Astrocyte (in vitro differentiated cells and primary cell): ENCODE data around the gene PRDM15. TPM values are rescaled to one million over a fixed set of nuclear protein-coding genes. Genes with fewer than 3 reads are reported as not detected.

ENCODE experiments used
- DNase-seq: peaks from one replicate; pipeline ENCODE4 v3.0.0-alpha.2; 2010; ENCODE audit warnings: low read depth
- FAIRE-seq: peaks from 2 replicates; lab custom pipeline; 2011; peaks lifted over from hg19 to GRCh38; lab: Jason Lieb, UNC
- H2AFZ ChIP-seq: 2 replicates; pipeline ENCODE4 v1.6.0; 2012; ENCODE audit warnings: low read depth, low read length, inconsistent platforms
- H3K27ac ChIP-seq: 2 replicates; pipeline ENCODE4 v1.5.1; 2011; ENCODE audit warnings: low read depth, low read length, inconsistent platforms
- H3K27me3 ChIP-seq: 2 replicates; pipeline ENCODE4 v1.6.0; 2011; ENCODE audit warnings: low read length, inconsistent platforms; ENCODE audit not compliant: insufficient read depth
- H3K36me3 ChIP-seq: 2 replicates; pipeline ENCODE4 v1.5.1; 2011; ENCODE audit warnings: low read length, inconsistent platforms; ENCODE audit not compliant: insufficient read depth
- H3K4me1 ChIP-seq: 2 replicates; pipeline ENCODE4 v1.5.1; 2011; ENCODE audit warnings: low read length, inconsistent platforms; ENCODE audit not compliant: insufficient read depth
- H3K4me2 ChIP-seq: 2 replicates; pipeline ENCODE4 v1.6.0; 2012; ENCODE audit warnings: low read length, inconsistent platforms
- H3K4me3 ChIP-seq: 2 replicates; pipeline ENCODE4 v1.5.1; 2011; ENCODE audit warnings: low read depth, mild to moderate bottlenecking, low read length, inconsistent platforms; ENCODE audit not compliant: insufficient read depth
- H3K79me2 ChIP-seq: 2 replicates; pipeline ENCODE4 v1.6.0; 2012; ENCODE audit warnings: mild to moderate bottlenecking, low read length, inconsistent platforms; ENCODE audit not compliant: insufficient read depth
- H3K9ac ChIP-seq: 2 replicates; pipeline ENCODE4 v1.6.0; 2012; ENCODE audit warnings: mild to moderate bottlenecking, low read length, inconsistent platforms
- H3K9me3 ChIP-seq: 2 replicates; pipeline ENCODE4 v1.5.1; 2012; ENCODE audit warnings: low read depth, mild to moderate bottlenecking, low read length, inconsistent platforms; ENCODE audit not compliant: insufficient read depth
- H4K20me1 ChIP-seq: 2 replicates; pipeline ENCODE4 v1.6.0; 2012; ENCODE audit warnings: low read length, inconsistent platforms; ENCODE audit not compliant: insufficient read depth
- H3K27ac Mint-ChIP-seq: one replicate; pipeline ENCODE4 v1.8.0; 2021; ENCODE audit warnings: mild to moderate bottlenecking, mixed read lengths; ENCODE audit not compliant: unreplicated experiment
- H3K27me3 Mint-ChIP-seq: one replicate; pipeline ENCODE4 v1.8.0; 2021; ENCODE audit warnings: low read depth, mixed read lengths; ENCODE audit not compliant: unreplicated experiment
- H3K36me3 Mint-ChIP-seq: one replicate; pipeline ENCODE4 v1.8.0; 2021; ENCODE audit warnings: low read depth, mixed read lengths; ENCODE audit not compliant: unreplicated experiment
- H3K4me1 Mint-ChIP-seq: one replicate; pipeline ENCODE4 v1.8.0; 2021; ENCODE audit warnings: low read depth, mixed read lengths; ENCODE audit not compliant: unreplicated experiment
- H3K4me3 Mint-ChIP-seq: one replicate; pipeline ENCODE4 v1.8.0; 2021; ENCODE audit warnings: mild to moderate bottlenecking, moderate library complexity, mixed read lengths; ENCODE audit not compliant: unreplicated experiment
- H3K9me3 Mint-ChIP-seq: one replicate; pipeline ENCODE4 v1.8.0; 2021; ENCODE audit warnings: mild to moderate bottlenecking, mixed read lengths; ENCODE audit not compliant: unreplicated experiment
- EZH2 ChIP-seq: IDR thresholded peaks from 2 replicates; pipeline ENCODE4 v1.6.1; 2012; ENCODE audit warnings: mild to moderate bottlenecking, low read length, inconsistent platforms; ENCODE audit not compliant: insufficient read depth
- total RNA-seq: library from RNA; stranded (reverse); gene quantifications from 2 replicates; pipeline ENCODE4 v1.2.1, GENCODE V29; 2021
- TF ChIP-seq, protein P1 (sequence below): IDR thresholded peaks from 2 replicates; pipeline ENCODE4 v1.5.1; 2011; ENCODE audit warnings: low read depth, mild to moderate bottlenecking, inconsistent platforms, low read length, moderate library complexity; ENCODE audit not compliant: insufficient read depth

The PRDM15 gene
- total RNA-seq, 1 donor from 2014 or later: 6.8 TPM

DNA sequence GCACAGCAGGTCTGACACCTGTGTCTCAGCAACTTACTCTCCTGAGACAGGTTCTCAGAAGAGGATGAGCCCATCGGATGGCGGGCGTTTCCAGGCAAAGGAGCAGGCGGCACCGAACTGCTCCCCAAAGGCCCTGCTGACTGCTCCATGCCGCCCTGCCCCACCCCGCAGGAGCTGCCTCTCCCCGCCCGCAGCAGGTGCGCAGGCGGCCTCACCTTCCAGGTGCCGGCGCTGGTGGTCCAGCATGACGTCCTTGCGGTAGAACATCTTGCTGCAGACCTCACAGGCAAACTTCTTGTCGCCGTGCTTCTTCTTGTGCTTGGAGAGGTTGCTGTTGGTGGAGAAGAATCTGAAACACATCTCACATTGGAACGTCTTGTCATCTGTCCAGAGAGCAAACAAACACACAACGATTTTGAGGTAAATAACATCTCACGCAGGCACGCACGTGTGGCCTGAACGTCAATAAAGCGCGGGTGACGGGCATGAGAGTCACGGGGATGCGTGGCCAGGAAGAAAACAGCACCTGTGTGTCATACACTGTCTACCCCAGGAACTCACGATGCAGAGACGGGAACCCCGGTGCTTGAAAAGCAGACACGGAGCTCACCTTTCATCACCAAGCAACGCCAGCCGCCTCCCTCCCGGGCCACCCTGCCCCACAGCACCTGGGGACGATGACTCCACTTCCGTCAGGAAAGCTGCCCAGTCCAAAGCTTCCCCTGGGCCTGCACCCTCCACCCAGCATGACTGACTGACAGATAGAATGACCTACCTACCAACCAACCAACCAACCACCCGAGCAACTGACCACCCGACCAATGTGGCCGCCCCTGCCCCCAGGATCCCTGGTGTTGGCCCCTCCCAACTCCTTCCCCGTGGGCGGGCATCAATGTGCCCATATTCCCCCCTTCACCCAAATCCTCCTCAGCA lies 50.9 kb downstream of the PRDM15 start:
- H2AFZ ChIP-seq: no peak overlapping the region
- H4K20me1 ChIP-seq: peaks cover 25% of the 10 kb centered on the region
- no peak overlapping the region for H3K27ac ChIP-seq
- no peak for DNase-seq
- no peak overlapping the region for H3K4me3 ChIP-seq
- no peak overlapping the region for H3K9ac ChIP-seq
- TF ChIP-seq EZH2: no peak
- TF ChIP-seq, protein P1, sequence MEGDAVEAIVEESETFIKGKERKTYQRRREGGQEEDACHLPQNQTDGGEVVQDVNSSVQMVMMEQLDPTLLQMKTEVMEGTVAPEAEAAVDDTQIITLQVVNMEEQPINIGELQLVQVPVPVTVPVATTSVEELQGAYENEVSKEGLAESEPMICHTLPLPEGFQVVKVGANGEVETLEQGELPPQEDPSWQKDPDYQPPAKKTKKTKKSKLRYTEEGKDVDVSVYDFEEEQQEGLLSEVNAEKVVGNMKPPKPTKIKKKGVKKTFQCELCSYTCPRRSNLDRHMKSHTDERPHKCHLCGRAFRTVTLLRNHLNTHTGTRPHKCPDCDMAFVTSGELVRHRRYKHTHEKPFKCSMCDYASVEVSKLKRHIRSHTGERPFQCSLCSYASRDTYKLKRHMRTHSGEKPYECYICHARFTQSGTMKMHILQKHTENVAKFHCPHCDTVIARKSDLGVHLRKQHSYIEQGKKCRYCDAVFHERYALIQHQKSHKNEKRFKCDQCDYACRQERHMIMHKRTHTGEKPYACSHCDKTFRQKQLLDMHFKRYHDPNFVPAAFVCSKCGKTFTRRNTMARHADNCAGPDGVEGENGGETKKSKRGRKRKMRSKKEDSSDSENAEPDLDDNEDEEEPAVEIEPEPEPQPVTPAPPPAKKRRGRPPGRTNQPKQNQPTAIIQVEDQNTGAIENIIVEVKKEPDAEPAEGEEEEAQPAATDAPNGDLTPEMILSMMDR: no peak
- no peak overlapping the region for H3K4me2 ChIP-seq
- H3K27me3 ChIP-seq: no peaks in the 10 kb centered on the region
- FAIRE-seq: no peak
- no peaks in the 10 kb centered on the region for H3K79me2 ChIP-seq
- H3K36me3 ChIP-seq: no peaks in the 10 kb centered on the region
- Mint-ChIP-seq H3K9me3 (no peaks in the 10 kb centered on the region), H3K4me1 (no peaks in the 10 kb centered on the region), H3K36me3 (peaks cover 12% of the 10 kb centered on the region), H3K27ac (no peak overlapping the region), H3K4me3 (no peak overlapping the region), H3K27me3 (no peaks in the 10 kb centered on the region)
- H3K9me3 ChIP-seq: no peaks in the 10 kb centered on the region
- H3K4me1 ChIP-seq: no peaks in the 10 kb centered on the region

DNA sequence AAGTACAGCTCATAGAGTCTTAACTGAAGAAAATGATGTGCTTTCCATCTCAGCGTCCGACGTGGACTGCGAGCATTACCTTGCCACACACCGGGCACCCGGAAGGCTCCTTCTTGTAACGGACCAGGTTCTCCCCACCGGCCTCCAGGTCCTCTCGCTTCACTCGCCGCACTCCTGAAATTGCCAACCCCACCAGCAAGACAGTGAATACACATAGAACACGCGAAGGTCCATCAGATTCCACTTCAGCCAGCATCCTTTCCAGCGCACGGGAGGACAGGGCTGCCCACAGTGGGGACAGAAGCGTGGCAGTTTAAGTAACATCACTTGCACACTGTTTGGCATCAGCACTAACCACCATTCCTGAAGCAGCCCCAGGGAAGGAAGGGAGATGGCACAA lies 53.3 kb downstream of the PRDM15 start:
- peaks cover 22% of the 10 kb centered on the region for H4K20me1 ChIP-seq
- H3K36me3 Mint-ChIP-seq: peaks cover 17% of the 10 kb centered on the region
- no peaks in the 10 kb centered on the region for H3K4me1 Mint-ChIP-seq
- H3K9ac ChIP-seq: no peak overlapping the region
- H2AFZ ChIP-seq: no peak overlapping the region
- DNase-seq (no peak), FAIRE-seq (no peak)
- no peaks in the 10 kb centered on the region for H3K27me3 Mint-ChIP-seq
- no peaks in the 10 kb centered on the region for H3K27me3 ChIP-seq
- no peaks in the 10 kb centered on the region for H3K36me3 ChIP-seq
- no peaks in the 10 kb centered on the region for H3K9me3 Mint-ChIP-seq
- H3K9me3 ChIP-seq: no peaks in the 10 kb centered on the region
- TF ChIP-seq EZH2: no peak
- TF ChIP-seq, protein P1: no peak
- no peaks in the 10 kb centered on the region for H3K79me2 ChIP-seq
- H3K27ac Mint-ChIP-seq: no peak overlapping the region
- no peak overlapping the region for H3K27ac ChIP-seq
- no peak overlapping the region for H3K4me3 ChIP-seq
- no peak overlapping the region for H3K4me2 ChIP-seq
- H3K4me1 ChIP-seq: no peaks in the 10 kb centered on the region
- no peak overlapping the region for H3K4me3 Mint-ChIP-seq

DNA sequence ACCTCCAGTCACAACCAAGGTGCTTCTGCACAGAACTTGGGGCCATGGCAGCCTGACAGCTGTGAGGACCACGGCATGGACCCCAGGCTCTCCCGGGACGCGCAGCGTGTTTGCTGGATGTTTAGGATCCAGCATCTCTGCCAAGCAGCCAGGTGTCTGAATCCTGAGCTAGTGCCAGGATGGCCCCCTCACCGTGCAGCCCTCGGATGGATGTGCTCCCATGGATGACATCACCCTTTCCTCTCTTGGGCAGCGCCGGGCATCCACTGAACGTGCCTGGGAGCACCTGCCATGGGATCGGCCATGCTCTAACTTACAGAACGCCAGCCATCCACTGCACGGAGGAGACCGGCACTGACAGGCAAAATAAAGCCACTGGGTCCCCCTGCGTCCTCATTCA lies 53.9 kb downstream of the PRDM15 start:
- Mint-ChIP-seq H3K36me3 (peaks cover 18% of the 10 kb centered on the region), H3K4me3 (no peak overlapping the region), H3K4me1 (no peaks in the 10 kb centered on the region), H3K27ac (no peak overlapping the region), H3K9me3 (no peaks in the 10 kb centered on the region), H3K27me3 (no peaks in the 10 kb centered on the region)
- no peak overlapping the region for H2AFZ ChIP-seq
- no peaks in the 10 kb centered on the region for H3K36me3 ChIP-seq
- DNase-seq: no peak
- H3K4me1 ChIP-seq: no peaks in the 10 kb centered on the region
- no peaks in the 10 kb centered on the region for H3K79me2 ChIP-seq
- no peak overlapping the region for H3K4me2 ChIP-seq
- H3K4me3 ChIP-seq: no peak overlapping the region
- FAIRE-seq: no peak
- no peak for TF ChIP-seq EZH2
- TF ChIP-seq, protein P1: no peak
- peaks cover 17% of the 10 kb centered on the region for H4K20me1 ChIP-seq
- no peak overlapping the region for H3K9ac ChIP-seq
- no peaks in the 10 kb centered on the region for H3K9me3 ChIP-seq
- no peaks in the 10 kb centered on the region for H3K27me3 ChIP-seq
- H3K27ac ChIP-seq: no peak overlapping the region
